Activated CD4-positive, alpha-beta T cell treated with anti-CD3 and anti-CD28 coated beads, Interleukin-2, amount 10 ng/mL, durations not matched to agents 24 days and 14 days (primary cell): Measurements from ENCODE around the gene NFATC2. TPM values are rescaled to one million over a fixed set of nuclear protein-coding genes. Genes with fewer than 3 reads are reported as not detected.

Experiments
- DNase-seq: peaks from one replicate; pipeline ENCODE4 v3.0.0; 2022
- H3K27ac Mint-ChIP-seq: one replicate; pipeline ENCODE4 v1.8.0; 2022; ENCODE audit warnings: mild to moderate bottlenecking, mixed read lengths
- H3K27me3 Mint-ChIP-seq: one replicate; pipeline ENCODE4 v1.8.0; 2022; ENCODE audit warnings: mixed read lengths
- H3K36me3 Mint-ChIP-seq: one replicate; pipeline ENCODE4 v1.8.0; 2022; ENCODE audit warnings: low read depth, mild to moderate bottlenecking, mixed read lengths
- H3K4me1 Mint-ChIP-seq: one replicate; pipeline ENCODE4 v1.8.0; 2021; ENCODE audit warnings: mixed read lengths
- H3K4me3 Mint-ChIP-seq: one replicate; pipeline ENCODE4 v1.8.0; 2022; ENCODE audit warnings: mild to moderate bottlenecking, moderate library complexity, mixed read lengths
- H3K9me3 Mint-ChIP-seq: one replicate; pipeline ENCODE4 v1.8.0; 2021; ENCODE audit warnings: mixed read lengths
- intact Hi-C: fragments of 100-400 bp; cut with micrococcal nuclease; formaldehyde crosslinking; loops from one replicate; pipeline ENCODE4 v1.15.1; 2023
- total RNA-seq: library from RNA; stranded (reverse); gene quantifications from 2 replicates; pipeline ENCODE4 v1.2.3, GENCODE V29; 2022

NFATC2 gene
- total RNA-seq, 1 donor from 2014 or later, result 65.0 TPM

DNA sequence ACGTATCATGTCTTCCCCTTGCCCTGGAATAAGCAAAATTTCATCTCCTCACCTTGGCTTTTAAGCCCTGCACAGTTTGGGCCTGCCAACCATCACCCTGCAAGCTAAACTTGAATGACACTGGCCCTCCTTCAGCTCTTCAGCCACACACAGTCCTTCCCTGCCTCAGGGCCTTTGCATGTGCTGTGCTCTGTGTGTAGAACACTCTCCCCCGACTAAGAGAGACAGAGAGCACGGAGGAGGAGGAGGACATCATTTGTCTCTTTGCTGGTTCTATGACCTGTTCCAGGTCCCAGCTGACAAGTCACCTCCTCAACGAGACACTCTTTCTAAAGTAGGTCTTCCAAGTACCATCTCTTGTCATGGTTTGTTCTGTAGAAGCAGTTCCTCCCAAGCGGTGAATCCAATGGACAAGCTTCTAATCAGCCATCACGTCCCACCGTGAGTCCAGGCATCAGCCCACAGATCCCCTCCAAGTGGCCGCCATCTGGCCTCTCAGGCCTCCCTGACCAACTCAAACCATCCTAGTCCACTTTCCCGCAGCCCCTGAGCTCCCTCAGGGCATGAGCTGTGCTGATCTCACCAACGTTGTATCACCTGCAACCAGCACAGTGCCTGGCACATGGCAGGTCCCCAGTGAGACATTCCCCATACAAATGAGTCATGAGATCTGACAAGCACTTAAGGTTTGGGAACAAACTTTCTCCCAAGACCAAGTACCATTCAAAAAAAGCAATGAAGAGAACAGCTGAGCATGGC is 30.5 kb downstream of the NFATC2 start:
- intact Hi-C loops, result loop anchor here (1.0 kb wide), 4 partner anchors 12 to 32 kb away; no protein-coding TSS in a partner anchor
- H3K4me3 Mint-ChIP-seq, result peak overlapping the region; percentile 31
- peaks cover 87% of the 10 kb centered on the region for H3K36me3 Mint-ChIP-seq
- no peaks in the 10 kb centered on the region for H3K9me3 Mint-ChIP-seq
- no peaks in the 10 kb centered on the region for H3K27me3 Mint-ChIP-seq
- peak overlapping the region; percentile 84 for H3K27ac Mint-ChIP-seq
- peaks cover 65% of the 10 kb centered on the region for H3K4me1 Mint-ChIP-seq
- no peak for DNase-seq

DNA sequence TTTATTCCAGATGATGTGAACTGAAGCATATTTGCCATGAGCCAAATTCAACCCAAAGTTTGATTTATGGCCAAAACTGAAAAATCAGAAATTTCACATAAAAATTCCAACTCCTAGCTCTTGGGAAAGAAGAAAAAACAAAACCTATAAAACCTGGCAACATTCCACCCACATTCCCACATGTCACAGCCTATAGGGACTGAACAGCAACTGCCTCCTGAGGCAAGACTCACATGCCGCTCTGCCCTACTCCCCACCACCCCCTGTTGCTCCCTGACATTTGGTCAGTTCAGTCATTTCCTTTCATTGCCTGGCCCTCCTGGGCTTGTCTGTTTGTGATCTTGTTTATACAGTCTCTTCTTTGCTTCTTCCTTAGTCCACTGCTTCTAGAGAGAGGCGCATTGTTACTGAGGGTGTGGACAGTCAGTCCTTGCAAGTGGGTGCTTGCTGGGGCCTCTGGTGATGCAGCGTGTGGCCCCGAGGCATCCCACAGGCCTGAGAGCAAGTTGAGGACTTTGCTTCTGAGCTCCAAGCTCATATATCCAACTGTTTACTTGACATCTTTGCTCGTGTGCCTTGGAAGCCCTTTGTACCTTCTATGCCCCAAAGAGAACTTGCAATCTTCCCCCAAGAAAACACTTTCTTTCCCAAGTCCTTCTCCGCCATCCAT is 31.4 kb downstream of the NFATC2 start:
- Mint-ChIP-seq H3K9me3 (no peaks in the 10 kb centered on the region), H3K4me1 (peaks cover 57% of the 10 kb centered on the region), H3K36me3 (peaks cover 84% of the 10 kb centered on the region), H3K27ac (peak overlapping the region; percentile 84), H3K4me3 (peak overlapping the region; percentile 9), H3K27me3 (no peaks in the 10 kb centered on the region)
- DNase-seq, result no peak
- intact Hi-C loops, result no loop called here

DNA sequence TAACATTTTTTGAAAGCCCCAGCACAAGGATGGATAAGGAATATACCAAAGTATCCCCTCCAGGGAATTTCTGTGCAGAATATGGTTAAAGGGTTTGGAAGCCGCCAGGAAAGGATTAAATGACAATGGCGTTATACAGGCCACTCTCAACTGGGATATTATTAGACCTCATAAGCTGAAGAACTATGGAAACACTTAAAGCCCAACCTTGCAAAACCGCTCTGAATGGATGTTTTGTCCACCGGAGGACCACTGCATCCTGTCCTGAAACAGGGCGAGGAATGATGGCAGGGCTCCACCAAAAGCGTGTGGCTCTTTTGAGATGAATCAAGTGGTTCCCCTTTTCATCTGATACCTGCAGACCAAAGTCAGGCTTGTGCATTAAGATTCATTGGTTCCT is 32.4 kb downstream of the NFATC2 start:
- no peak for DNase-seq
- intact Hi-C loops, result no loop called here
- Mint-ChIP-seq H3K4me1 (peaks cover 57% of the 10 kb centered on the region), H3K9me3 (no peaks in the 10 kb centered on the region), H3K27me3 (no peaks in the 10 kb centered on the region), H3K27ac (no peak overlapping the region), H3K36me3 (peaks cover 82% of the 10 kb centered on the region), H3K4me3 (no peak overlapping the region)

DNA sequence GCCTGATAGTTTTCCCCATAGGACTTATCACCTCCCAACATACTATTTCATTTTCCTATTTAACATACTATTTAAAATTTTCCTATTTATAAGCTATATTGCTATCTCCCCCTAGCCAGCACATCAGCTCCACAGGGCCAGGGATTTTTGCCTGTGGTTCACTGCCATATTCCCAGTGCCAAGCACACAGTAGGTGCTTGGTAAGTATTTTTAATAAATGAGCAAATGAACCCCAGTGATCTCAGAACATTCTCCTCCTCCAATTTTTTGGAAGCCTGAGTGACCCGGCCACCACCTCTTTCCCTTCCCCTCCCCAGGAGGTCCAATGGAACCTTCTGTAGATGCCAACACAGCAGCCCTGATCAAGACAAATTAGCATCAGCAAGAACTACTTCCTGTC is 33.3 kb downstream of the NFATC2 start:
- Mint-ChIP-seq H3K27me3 (no peaks in the 10 kb centered on the region), H3K36me3 (peaks cover 80% of the 10 kb centered on the region), H3K4me3 (no peak overlapping the region), H3K9me3 (no peaks in the 10 kb centered on the region), H3K4me1 (peaks cover 54% of the 10 kb centered on the region), H3K27ac (peak overlapping the region; percentile 55)
- intact Hi-C loops, result no loop called here
- DNase-seq, result no peak

DNA sequence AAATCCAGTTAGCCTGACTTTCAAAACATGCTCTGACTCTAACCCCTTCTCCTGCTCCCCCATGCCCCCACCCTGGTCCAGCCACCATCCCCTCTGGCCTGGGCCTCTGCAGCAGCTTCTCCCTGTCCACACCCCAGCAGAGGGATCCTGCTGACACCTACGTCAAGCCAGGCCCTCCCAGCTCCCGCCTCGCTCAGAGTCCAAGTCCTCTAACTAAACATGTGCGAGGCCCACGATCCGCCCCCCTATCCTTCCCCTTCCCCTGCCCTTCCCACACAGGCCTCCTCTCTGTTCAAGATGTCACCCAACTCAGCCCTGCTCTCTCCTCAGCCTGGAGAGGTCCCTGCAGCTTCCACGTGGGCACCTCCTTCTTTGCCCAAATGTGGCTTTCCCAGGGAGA is 33.7 kb downstream of the NFATC2 start:
- H3K27me3 Mint-ChIP-seq, result no peaks in the 10 kb centered on the region
- no peak overlapping the region for H3K4me3 Mint-ChIP-seq
- peaks cover 50% of the 10 kb centered on the region for H3K4me1 Mint-ChIP-seq
- H3K27ac Mint-ChIP-seq, result peak overlapping the region; percentile 55
- DNase-seq, result no peak
- intact Hi-C loops, result no loop called here
- no peaks in the 10 kb centered on the region for H3K9me3 Mint-ChIP-seq
- H3K36me3 Mint-ChIP-seq, result peaks cover 76% of the 10 kb centered on the region

DNA sequence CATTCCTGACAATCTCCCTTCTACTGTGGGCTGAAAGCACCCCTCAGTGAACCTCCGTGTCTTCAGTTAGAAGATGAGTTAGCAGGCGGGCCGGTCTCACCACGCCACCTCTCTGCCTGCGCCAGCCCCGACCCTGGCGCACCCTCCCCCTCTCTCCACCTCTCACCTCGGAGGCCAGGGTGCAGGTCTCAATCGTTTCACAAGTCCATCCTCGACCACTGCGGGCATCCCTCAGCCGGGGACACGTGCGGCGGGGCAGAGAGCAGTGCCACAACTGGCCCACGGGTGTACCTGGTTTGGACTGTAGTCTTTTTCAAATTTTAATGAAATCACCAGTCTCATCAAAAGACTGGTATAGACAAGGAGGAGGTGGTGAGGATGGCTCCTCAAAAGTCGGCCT is 34.4 kb downstream of the NFATC2 start:
- H3K9me3 Mint-ChIP-seq, result no peaks in the 10 kb centered on the region
- H3K27me3 Mint-ChIP-seq, result no peaks in the 10 kb centered on the region
- no peak for DNase-seq
- intact Hi-C loops, result no loop called here
- peaks cover 77% of the 10 kb centered on the region for H3K36me3 Mint-ChIP-seq
- no peak overlapping the region for H3K27ac Mint-ChIP-seq
- peaks cover 48% of the 10 kb centered on the region for H3K4me1 Mint-ChIP-seq
- no peak overlapping the region for H3K4me3 Mint-ChIP-seq

DNA sequence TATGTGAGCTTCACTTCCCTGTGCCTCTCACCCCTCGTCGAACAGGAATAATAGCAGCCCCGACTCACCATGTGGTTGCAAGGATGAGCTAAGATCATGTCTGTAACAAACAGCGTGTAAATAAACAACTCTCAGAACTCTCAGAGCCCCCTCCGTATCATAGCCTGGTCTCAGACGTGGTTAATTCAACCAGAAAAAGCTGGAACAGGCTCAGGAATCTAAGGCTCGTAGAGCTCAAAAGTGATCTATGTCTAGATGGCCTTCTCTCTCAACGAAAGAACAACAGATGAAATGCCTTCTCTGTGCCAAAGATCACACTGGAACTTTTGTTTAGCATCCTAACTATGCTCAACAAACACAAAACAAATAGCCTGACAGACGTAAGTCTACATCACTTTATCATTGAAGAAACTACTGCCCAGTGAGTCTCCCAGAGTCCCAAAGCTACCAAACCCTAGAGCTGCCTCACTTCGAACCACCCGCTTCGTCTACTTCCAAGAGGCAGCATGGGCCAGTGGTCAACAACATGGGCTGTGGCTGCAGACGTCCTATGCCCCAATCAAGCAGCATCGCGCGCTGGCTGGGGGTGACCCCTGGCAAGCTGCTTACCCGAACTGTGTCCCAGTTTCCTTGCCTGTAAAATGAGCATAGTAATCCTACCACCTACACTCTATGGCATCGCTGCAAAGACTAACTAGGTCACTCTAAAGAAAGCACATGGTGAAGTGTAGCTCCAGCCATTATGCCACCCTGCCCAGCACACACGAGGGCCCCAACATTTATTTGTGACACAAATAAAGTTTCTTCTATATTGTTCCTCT is 35.1 kb downstream of the NFATC2 start:
- Mint-ChIP-seq H3K4me3 (no peak overlapping the region), H3K27ac (peak overlapping the region; percentile 51), H3K4me1 (peaks cover 47% of the 10 kb centered on the region), H3K27me3 (no peaks in the 10 kb centered on the region), H3K9me3 (no peaks in the 10 kb centered on the region), H3K36me3 (peaks cover 74% of the 10 kb centered on the region)
- intact Hi-C loops, result no loop called here
- DNase-seq, result no peak

DNA sequence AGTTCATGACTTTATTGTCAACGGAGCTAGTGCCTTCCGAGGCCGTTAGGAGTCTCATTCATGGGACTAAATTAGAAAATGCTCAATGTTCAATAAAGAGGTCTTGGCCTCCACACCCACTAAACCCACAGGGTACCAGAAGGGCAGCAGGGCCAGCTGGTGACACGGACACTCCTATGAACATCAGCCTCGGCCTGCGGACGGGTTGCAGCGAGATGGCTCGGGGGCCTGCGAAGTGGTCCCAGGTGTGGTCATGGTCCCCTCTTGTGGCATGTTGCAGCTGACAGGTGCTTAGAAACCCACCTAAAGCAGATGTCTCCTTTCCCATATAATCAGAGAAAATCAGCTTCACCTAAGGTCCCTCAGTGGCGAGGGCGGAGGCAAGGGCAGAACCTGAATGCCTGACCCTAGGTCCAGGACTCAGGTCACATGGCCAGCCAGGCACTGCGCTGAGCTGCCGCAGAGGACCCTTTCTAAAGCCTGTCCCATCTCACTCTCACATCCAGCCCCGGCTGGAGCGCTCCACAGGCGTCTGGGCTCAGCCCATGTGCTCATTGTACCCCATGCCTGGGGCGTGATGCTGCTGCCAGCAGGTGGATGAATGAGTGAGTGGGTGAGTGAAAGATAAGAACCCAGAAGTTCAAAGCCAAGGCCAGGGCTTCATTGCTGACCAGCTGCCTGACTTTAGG is 35.8 kb downstream of the NFATC2 start:
- no peaks in the 10 kb centered on the region for H3K9me3 Mint-ChIP-seq
- DNase-seq, result no peak
- peaks cover 70% of the 10 kb centered on the region for H3K36me3 Mint-ChIP-seq
- no peaks in the 10 kb centered on the region for H3K27me3 Mint-ChIP-seq
- intact Hi-C loops, result no loop called here
- H3K4me3 Mint-ChIP-seq, result no peak overlapping the region
- H3K4me1 Mint-ChIP-seq, result peaks cover 42% of the 10 kb centered on the region
- no peak overlapping the region for H3K27ac Mint-ChIP-seq

DNA sequence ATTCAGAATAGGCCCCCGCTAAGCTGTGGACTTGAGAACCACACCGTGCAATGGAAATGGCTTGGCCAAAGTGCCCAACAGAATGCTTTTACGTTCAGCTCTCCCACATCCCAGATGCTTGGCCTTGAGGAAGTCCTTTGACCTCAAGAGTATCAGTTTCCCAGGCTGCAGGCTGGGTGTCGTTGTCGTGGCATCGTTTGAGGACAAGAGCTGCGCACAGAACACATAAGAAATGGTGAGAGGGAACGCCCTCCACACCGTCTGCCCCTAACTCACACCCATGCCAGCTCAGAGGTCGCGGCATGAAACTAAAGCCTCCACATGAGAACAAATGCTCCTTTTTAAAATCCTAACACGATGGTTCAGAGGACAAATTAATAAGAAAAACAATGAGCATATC is 37.0 kb downstream of the NFATC2 start:
- Mint-ChIP-seq H3K4me3 (no peak overlapping the region), H3K27me3 (no peaks in the 10 kb centered on the region), H3K36me3 (peaks cover 62% of the 10 kb centered on the region), H3K27ac (no peak overlapping the region), H3K9me3 (no peaks in the 10 kb centered on the region), H3K4me1 (peaks cover 43% of the 10 kb centered on the region)
- DNase-seq, result no peak
- intact Hi-C loops, result no loop called here

DNA sequence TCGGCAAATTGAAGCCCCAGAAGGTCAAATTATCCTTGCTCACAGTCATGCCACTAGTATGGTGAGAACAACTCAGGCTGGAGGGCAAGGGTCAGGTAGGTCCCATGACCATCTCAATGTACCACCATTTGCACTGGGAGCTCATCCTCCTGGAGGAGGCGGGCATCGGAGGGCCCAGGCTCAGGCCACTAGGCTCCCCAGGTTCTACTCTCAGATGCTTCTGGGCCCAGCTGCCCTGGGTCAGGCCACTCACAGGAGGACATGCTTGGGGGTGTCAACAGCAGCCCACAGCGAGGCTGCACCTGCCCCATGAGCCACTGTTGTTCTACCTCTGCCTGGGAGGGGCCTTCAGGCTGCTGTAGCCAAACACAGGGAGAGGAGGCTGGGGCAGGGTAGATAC is 39.1 kb downstream of the NFATC2 start:
- Mint-ChIP-seq H3K4me1 (peaks cover 51% of the 10 kb centered on the region), H3K9me3 (peaks cover 6% of the 10 kb centered on the region), H3K27me3 (no peaks in the 10 kb centered on the region), H3K36me3 (peaks cover 60% of the 10 kb centered on the region), H3K27ac (peak overlapping the region; percentile 60), H3K4me3 (no peak overlapping the region)
- intact Hi-C loops, result no loop called here
- no peak for DNase-seq

DNA sequence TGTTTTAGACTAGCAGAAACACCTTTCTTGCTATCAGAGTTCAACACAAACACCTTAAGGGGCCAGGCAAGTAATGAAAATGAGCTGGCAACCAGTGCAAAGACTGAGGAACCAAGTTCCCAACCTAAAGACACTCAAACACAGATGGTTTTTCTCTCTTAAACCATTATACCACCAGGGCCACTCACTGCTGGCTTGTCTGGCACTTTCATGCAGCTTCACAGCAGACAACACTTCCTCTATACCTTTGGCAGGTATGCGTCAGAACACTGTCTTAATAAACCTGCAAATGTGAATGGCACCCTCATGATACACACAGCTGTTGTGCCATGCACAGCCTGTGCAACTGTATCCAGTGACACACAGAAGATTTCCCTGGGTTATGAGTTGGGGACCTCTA is 41.6 kb downstream of the NFATC2 start:
- peaks cover 10% of the 10 kb centered on the region for H3K9me3 Mint-ChIP-seq
- H3K4me1 Mint-ChIP-seq, result peaks cover 70% of the 10 kb centered on the region
- intact Hi-C loops, result loop anchor here (1.0 kb wide), 4 partner anchors 11 to 101 kb away; no protein-coding TSS in a partner anchor
- DNase-seq, result peak; percentile 74
- H3K4me3 Mint-ChIP-seq, result no peak overlapping the region
- no peaks in the 10 kb centered on the region for H3K27me3 Mint-ChIP-seq
- H3K36me3 Mint-ChIP-seq, result peaks cover 56% of the 10 kb centered on the region
- peak overlapping the region; percentile 89 for H3K27ac Mint-ChIP-seq

DNA sequence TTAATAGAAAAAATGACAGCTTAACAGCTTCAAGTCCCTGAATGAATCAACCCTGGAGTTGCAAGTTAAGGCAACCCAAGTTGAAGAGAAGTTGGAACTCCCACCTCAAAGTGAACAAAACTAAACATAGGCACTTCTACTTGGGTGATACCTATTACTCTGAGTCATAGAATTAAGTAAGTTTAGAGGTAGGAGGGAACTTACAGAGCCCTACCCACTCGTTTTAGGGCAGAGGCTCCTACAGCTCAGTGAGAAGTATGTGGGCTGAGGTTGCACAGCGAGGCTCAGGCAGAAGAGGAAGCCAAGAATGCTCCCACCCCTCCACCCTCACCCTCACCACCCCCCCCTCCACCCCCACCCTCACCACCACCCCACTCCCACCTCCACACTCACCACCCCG is 42.2 kb downstream of the NFATC2 start:
- H3K36me3 Mint-ChIP-seq, result peaks cover 58% of the 10 kb centered on the region
- H3K4me1 Mint-ChIP-seq, result peaks cover 72% of the 10 kb centered on the region

DNA sequence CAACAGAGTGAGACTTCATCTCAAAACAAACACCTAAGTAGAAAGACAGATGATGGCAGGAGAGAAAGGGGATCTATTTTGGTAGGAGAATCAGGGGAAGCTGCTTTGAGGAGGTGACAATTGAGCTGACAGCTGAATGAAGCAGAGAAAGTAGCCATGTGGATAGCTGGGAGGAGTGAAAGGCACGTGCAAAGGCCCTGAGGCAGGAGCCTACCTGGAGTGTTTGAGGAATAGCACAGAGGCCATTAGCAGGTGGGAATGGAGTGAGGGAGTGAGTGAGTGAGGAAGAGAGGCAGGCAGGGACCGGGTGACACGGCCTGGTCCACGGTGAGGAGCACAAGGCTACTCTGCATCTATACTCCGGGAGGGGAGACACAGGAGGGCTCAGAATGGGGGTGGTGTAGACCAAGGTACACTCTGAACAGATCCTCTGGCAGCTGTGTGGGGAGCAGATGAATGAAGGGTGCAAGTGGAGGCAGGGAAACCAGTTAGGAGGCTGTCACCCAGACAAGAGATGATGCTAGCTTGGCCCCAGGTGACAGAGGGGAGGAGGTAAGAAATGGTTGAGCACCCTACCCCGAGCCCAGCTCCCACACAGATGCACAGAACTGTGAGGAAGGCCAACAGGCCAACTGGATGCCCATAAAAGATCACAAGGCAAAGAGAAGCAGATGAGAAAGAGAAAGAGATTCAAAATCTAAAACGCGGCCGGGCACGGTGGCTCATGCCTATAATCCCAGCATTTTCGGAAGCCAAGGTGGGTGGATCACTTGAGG is 43.6 kb downstream of the NFATC2 start:
- intact Hi-C loops, result loop anchor here (5.0 kb wide), 1 partner anchor 112 kb away; no protein-coding TSS in a partner anchor
- peaks cover 62% of the 10 kb centered on the region for H3K36me3 Mint-ChIP-seq

More for the DNA sequence above, 42.2 kb downstream of the NFATC2 start:
- Mint-ChIP-seq H3K9me3 (peaks cover 10% of the 10 kb centered on the region), H3K27me3 (no peaks in the 10 kb centered on the region), H3K4me3 (peak overlapping the region; percentile 27), H3K27ac (peak overlapping the region; percentile 85)
- peak; percentile 85 for DNase-seq
- intact Hi-C loops, result loop anchor here (1.0 kb wide), 4 partner anchors 12 to 100 kb away; no protein-coding TSS in a partner anchor

More for the DNA sequence above, 43.6 kb downstream of the NFATC2 start:
- Mint-ChIP-seq H3K4me3 (peak overlapping the region; percentile 71), H3K4me1 (peaks cover 80% of the 10 kb centered on the region), H3K27me3 (no peaks in the 10 kb centered on the region), H3K27ac (peak overlapping the region; percentile 94), H3K9me3 (peaks cover 10% of the 10 kb centered on the region)
- no peak for DNase-seq
